ENCODE data around the gene GBA3. TPM values are rescaled to one million over a fixed set of nuclear protein-coding genes. Genes with fewer than 3 reads are reported as not detected.

Gene GBA3
- total RNA-seq, 1 experiment from 2014 or later = not detected

DNA sequence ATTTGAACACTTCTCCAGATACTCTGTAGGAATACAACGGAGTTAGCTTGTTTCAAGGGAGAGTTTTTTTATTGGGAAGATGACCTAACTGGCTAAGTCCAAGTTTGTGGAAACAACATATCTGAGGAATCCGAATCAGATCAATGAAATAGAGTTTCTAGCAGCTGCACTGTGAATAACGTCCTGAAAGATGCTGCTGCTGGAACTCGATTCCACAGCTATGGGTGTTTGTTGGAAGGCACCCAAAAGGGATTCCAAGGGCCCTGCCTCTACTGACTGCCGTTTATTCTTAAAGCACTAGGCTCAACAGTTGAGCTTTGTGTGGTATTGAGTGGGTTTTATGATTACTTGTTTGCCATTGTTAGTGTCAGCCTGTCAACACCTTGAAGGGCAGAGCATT is 6.6 kb upstream of the GBA3 start (continued):
- TF ChIP-seq, protein P1, sequence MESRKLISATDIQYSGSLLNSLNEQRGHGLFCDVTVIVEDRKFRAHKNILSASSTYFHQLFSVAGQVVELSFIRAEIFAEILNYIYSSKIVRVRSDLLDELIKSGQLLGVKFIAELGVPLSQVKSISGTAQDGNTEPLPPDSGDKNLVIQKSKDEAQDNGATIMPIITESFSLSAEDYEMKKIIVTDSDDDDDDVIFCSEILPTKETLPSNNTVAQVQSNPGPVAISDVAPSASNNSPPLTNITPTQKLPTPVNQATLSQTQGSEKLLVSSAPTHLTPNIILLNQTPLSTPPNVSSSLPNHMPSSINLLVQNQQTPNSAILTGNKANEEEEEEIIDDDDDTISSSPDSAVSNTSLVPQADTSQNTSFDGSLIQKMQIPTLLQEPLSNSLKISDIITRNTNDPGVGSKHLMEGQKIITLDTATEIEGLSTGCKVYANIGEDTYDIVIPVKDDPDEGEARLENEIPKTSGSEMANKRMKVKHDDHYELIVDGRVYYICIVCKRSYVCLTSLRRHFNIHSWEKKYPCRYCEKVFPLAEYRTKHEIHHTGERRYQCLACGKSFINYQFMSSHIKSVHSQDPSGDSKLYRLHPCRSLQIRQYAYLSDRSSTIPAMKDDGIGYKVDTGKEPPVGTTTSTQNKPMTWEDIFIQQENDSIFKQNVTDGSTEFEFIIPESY (IDR thresholded peaks at IDR 0.05; ENCODE audit: extremely low read depth, insufficient replicate concordance, low read length) = no peak
- TF ChIP-seq ELF1 (IDR thresholded peaks at IDR 0.05; ENCODE audit: borderline replicate concordance, low read depth) (no peak), POLR2AphosphoS5 (IDR thresholded peaks at IDR 0.05; ENCODE audit: low read depth, low read length) (no peak), RAD21 (IDR thresholded peaks at IDR 0.05; ENCODE audit: low read depth) (no peak), SIN3A (IDR thresholded peaks at IDR 0.05; ENCODE audit: low read depth) (no peak), FOSL1 (IDR thresholded peaks at IDR 0.05; ENCODE audit: low read depth) (no peak), ZFX (IDR thresholded peaks at IDR 0.05) (no peak)
- TF ChIP-seq, protein P2, sequence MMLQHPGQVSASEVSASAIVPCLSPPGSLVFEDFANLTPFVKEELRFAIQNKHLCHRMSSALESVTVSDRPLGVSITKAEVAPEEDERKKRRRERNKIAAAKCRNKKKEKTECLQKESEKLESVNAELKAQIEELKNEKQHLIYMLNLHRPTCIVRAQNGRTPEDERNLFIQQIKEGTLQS (IDR thresholded peaks at IDR 0.05) = no peak

DNA sequence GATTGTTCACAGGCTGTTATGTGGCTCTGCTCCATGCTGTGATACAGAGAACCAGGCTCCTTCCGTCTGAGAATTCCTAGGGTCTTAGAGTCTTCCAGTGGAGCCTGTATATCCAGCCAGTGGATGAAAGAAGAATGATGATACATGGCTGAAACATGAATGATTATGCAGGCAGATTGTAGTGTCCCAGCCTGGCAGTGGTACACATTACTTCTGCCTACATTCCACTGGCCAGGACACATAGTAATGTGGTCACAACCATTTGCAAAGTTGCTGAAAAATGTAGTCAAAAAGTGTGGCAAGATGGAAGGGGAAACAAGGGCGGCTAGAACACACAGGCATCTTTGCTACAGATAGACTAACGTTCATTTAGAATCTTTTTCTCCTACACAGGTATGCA is 4.5 kb upstream of the GBA3 start:
- intact Hi-C loops (cut with micrococcal nuclease) = no loop called here
- ChIA-PET CTCF (no interaction called here), POLR2A (no interaction called here), RAD21 (ENCODE audit: low non-redundant PET in 1 of 2, low total read pairs in 2 of 2, uncharacterized antibody in 2 of 2, unreplicated experiment in 2 of 2) (no interaction called here)
- H3K27me3 ChIP-seq (ENCODE audit: insufficient read depth, low read length) = peaks cover 34% of the 10 kb centered on the region
- no peaks in the 10 kb centered on the region for H3K4me1 ChIP-seq (ENCODE audit: control insufficient read depth in 1 of 2, insufficient read depth in 2 of 2, low read length in 2 of 2)
- no peaks in the 10 kb centered on the region for H3K9me2 ChIP-seq (ENCODE audit: insufficient read depth)
- no peaks in the 10 kb centered on the region for H3K9me3 ChIP-seq (ENCODE audit: control insufficient read depth in 1 of 2, insufficient read depth in 1 of 2, low read depth in 1 of 2, low read length in 2 of 2)
- TF ChIP-seq, protein P3, sequence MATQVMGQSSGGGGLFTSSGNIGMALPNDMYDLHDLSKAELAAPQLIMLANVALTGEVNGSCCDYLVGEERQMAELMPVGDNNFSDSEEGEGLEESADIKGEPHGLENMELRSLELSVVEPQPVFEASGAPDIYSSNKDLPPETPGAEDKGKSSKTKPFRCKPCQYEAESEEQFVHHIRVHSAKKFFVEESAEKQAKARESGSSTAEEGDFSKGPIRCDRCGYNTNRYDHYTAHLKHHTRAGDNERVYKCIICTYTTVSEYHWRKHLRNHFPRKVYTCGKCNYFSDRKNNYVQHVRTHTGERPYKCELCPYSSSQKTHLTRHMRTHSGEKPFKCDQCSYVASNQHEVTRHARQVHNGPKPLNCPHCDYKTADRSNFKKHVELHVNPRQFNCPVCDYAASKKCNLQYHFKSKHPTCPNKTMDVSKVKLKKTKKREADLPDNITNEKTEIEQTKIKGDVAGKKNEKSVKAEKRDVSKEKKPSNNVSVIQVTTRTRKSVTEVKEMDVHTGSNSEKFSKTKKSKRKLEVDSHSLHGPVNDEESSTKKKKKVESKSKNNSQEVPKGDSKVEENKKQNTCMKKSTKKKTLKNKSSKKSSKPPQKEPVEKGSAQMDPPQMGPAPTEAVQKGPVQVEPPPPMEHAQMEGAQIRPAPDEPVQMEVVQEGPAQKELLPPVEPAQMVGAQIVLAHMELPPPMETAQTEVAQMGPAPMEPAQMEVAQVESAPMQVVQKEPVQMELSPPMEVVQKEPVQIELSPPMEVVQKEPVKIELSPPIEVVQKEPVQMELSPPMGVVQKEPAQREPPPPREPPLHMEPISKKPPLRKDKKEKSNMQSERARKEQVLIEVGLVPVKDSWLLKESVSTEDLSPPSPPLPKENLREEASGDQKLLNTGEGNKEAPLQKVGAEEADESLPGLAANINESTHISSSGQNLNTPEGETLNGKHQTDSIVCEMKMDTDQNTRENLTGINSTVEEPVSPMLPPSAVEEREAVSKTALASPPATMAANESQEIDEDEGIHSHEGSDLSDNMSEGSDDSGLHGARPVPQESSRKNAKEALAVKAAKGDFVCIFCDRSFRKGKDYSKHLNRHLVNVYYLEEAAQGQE (IDR thresholded peaks at IDR 0.05; ENCODE audit: low read depth) = no peak
- TF ChIP-seq, protein P1 (IDR thresholded peaks at IDR 0.05; ENCODE audit: extremely low read depth, insufficient replicate concordance, low read length) = no peak
- no peak for TF ChIP-seq SP1 (IDR thresholded peaks at IDR 0.05; ENCODE audit: low read depth)
- TF ChIP-seq ZFX (IDR thresholded peaks at IDR 0.05) = no peak
- no peak for TF ChIP-seq EZH2 (IDR thresholded peaks at IDR 0.05)
- TF ChIP-seq, protein P2 (IDR thresholded peaks at IDR 0.05) = no peak
- no peak for TF ChIP-seq EGR1 (IDR thresholded peaks at IDR 0.05; ENCODE audit: low read depth)
- no peak for TF ChIP-seq YY1 (IDR thresholded peaks at IDR 0.05; ENCODE audit: extremely low read depth, insufficient replicate concordance, low read depth, low read length)
- TF ChIP-seq CEBPB (IDR thresholded peaks at IDR 0.05; ENCODE audit: low read depth) = no peak
- TF ChIP-seq POLR2AphosphoS5 (IDR thresholded peaks at IDR 0.05; ENCODE audit: low read depth, low read length) = no peak
- TF ChIP-seq SRF (IDR thresholded peaks at IDR 0.05; ENCODE audit: low read depth) = no peak
- TF ChIP-seq TCF7L2 (IDR thresholded peaks at IDR 0.05; ENCODE audit: borderline replicate concordance, extremely low read depth, insufficient read depth, insufficient read length) = no peak
- TF ChIP-seq POLR2A (IDR thresholded peaks at IDR 0.05; ENCODE audit: borderline replicate concordance, extremely low read depth, insufficient read depth, insufficient read length) = no peak
- TF ChIP-seq JUND (IDR thresholded peaks at IDR 0.05) = no peak
- TF ChIP-seq FOSL1 (IDR thresholded peaks at IDR 0.05; ENCODE audit: low read depth) = no peak
- no peaks in the 10 kb centered on the region for H3K36me3 ChIP-seq (ENCODE audit: control insufficient read depth in 1 of 2, insufficient read depth in 2 of 2, low read length in 2 of 2)
- no peaks in the 10 kb centered on the region for H3K79me2 ChIP-seq (ENCODE audit: insufficient read depth, low read length)
- no peak overlapping the region for H3K9ac ChIP-seq (ENCODE audit: low read length)
- H2AFZ ChIP-seq (ENCODE audit: low read depth, low read length, poor library complexity, severe bottlenecking) = no peak overlapping the region
- no peaks in the 10 kb centered on the region for H4K20me1 ChIP-seq (ENCODE audit: insufficient read depth)
- H3K4me3 ChIP-seq (replicated peaks in 1 of 2; ENCODE audit: low read depth in 1 of 2, low read length in 2 of 2) = no peak overlapping the region
- no peak for DNase-seq (ENCODE audit: low read depth, low spot score)
- no TSS peak for BruUV-seq (replicated peaks)
- H3K4me2 ChIP-seq (ENCODE audit: low read length) = no peak overlapping the region
- H3K27ac ChIP-seq (ENCODE audit: low read depth, low read length) = no peak overlapping the region
- no peak for ATAC-seq
